Suprapubic skin (tissue), 4 donors: ENCODE data around the gene ASZ1.

ENCODE experiments used
- POLR2A ChIP-seq, 2 donors: fragments of 450-650 bp; IDR thresholded peaks; one replicate each; pipeline ENCODE4 v1.6.1; 2017; ENCODE audit warnings: antibody characterized with exemption in 2 of 2, mild to moderate bottlenecking in 2 of 2, moderate library complexity in 2 of 2
- POLR2AphosphoS5 ChIP-seq, 3 donors: sonication (generic); formaldehyde crosslinking; IDR thresholded peaks; one replicate each; pipeline ENCODE4 v1.6.1; 2017; ENCODE audit warnings: antibody characterized with exemption in 3 of 3
- TF ChIP-seq, protein P1 (sequence below), 2 donors: fragments of 200-600 bp in 1 of 2; fragments of 450-650 bp in 1 of 2; sonication (generic) in 1 of 2; IDR thresholded peaks; one replicate each; pipeline ENCODE4 v1.5.1; 2016 to 2019; ENCODE audit warnings: antibody characterized with exemption in 2 of 2, mild to moderate bottlenecking in 1 of 2, moderate library complexity in 1 of 2

DNA sequence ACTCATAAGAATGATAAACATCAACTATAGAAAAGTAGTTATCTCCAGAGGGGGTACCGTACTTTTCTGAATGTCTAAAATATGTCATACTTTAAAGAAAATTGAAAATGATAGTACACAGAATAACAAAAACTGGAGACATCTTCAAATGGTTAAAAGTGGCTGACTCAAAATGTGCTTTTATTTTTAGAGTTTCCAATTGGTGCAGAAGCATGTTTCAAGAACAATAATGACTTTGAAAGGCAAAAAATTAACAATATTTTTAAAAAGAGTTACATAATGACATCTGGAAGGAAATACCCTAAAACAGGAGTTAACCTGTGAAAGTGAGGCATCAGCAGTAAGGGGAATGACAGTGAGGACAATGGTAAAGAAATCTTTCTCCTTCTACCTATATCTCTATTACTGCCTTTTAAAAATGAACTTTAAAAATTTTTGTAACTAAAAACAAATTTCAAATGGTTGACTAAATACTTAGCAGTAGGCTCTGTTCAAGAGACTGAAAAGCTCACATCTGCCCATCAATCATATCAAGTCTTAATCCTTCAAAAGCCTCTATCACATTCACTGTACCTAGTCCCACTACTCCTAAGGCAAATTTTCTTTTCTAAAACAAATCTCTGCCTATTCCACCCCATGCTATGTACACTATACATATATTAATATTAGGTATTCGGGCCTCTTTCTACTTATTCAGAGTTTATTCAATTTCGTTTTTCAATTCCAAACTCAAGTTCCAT, 3.0 kb downstream of the ASZ1 start:
- TF ChIP-seq POLR2A (IDR thresholded peaks at IDR 0.05) = no peak
- TF ChIP-seq, protein P1, sequence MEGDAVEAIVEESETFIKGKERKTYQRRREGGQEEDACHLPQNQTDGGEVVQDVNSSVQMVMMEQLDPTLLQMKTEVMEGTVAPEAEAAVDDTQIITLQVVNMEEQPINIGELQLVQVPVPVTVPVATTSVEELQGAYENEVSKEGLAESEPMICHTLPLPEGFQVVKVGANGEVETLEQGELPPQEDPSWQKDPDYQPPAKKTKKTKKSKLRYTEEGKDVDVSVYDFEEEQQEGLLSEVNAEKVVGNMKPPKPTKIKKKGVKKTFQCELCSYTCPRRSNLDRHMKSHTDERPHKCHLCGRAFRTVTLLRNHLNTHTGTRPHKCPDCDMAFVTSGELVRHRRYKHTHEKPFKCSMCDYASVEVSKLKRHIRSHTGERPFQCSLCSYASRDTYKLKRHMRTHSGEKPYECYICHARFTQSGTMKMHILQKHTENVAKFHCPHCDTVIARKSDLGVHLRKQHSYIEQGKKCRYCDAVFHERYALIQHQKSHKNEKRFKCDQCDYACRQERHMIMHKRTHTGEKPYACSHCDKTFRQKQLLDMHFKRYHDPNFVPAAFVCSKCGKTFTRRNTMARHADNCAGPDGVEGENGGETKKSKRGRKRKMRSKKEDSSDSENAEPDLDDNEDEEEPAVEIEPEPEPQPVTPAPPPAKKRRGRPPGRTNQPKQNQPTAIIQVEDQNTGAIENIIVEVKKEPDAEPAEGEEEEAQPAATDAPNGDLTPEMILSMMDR (IDR thresholded peaks at IDR 0.05) = no peak
- TF ChIP-seq POLR2AphosphoS5 (IDR thresholded peaks at IDR 0.05) = no peak
